ENCODE measurements around the gene TRAPPC12. TPM values are rescaled to one million over a fixed set of nuclear protein-coding genes. Genes with fewer than 3 reads are reported as not detected.

TRAPPC12 gene
- total RNA-seq, 1 experiment from 2014 or later, result 86.0 TPM

DNA sequence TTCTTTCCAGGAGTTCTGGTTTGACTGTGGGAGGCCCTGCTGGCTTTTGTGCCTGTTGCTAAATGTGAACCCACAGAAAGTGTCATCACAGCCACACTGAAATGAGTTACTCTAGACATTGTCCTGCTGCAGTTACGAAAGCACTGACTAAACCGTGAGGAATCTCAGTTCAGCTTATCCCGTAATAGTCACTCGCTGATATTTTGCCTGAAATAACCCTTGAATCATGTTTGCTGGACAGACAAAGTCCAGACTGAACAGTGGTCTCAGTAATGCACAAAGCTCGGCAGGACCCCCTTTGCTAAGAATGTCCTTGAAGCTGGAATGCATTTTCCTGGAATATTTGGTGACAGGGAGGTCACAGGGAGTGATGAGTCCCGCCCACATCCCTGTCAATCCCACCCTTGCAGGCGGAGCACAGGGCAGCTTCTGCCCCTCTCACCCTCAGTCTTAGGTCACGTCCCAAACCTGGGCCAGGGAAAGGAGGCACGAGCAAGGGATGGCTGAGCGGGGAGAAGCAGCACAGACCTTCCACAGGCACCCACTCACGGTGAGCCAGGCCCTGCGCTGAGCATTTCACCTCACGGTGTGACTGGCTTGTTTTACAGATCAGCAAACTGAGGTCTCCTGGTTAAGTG lies 86.5 kb downstream of the TRAPPC12 start:
- no peak for DNase-seq
- no peak overlapping the region for H2AK5ac ChIP-seq (ENCODE audit: insufficient read length, low read length)
- Mint-ChIP-seq H3K9me3 (no peaks in the 10 kb centered on the region), H3K27me3 (ENCODE audit: low read depth) (no peaks in the 10 kb centered on the region), H3K4me1 (peaks cover 15 to 24% of the 10 kb centered on the region in 2 experiments), H3K36me3 (ENCODE audit: insufficient read depth in 1 of 3, low read depth in 3 of 3) (peaks cover 19 to 41% (median 20%) of the 10 kb centered on the region in 3 experiments; a peak in 6 of 7 replicates), H3K4me3 (no peak overlapping the region), H3K27ac (0 out of 7 replicates have a peak overlapping the region, but pooled peaks of 1 of the 3 experiments have one; percentile 11)
- no CpG with 5 or more reads among the region's 13 CpGs for WGBS (ENCODE audit: extremely low coverage, insufficient read length, low lambda C conversion rate)
- no peaks in the 10 kb centered on the region for H3K79me2 ChIP-seq (ENCODE audit: insufficient read depth, low read length)
- H3T11ph ChIP-seq (ENCODE audit: low read length), result no peak overlapping the region
- no peak overlapping the region for H2BK12ac ChIP-seq (ENCODE audit: insufficient read length, low read depth, low read length)
- TF ChIP-seq, protein P1, sequence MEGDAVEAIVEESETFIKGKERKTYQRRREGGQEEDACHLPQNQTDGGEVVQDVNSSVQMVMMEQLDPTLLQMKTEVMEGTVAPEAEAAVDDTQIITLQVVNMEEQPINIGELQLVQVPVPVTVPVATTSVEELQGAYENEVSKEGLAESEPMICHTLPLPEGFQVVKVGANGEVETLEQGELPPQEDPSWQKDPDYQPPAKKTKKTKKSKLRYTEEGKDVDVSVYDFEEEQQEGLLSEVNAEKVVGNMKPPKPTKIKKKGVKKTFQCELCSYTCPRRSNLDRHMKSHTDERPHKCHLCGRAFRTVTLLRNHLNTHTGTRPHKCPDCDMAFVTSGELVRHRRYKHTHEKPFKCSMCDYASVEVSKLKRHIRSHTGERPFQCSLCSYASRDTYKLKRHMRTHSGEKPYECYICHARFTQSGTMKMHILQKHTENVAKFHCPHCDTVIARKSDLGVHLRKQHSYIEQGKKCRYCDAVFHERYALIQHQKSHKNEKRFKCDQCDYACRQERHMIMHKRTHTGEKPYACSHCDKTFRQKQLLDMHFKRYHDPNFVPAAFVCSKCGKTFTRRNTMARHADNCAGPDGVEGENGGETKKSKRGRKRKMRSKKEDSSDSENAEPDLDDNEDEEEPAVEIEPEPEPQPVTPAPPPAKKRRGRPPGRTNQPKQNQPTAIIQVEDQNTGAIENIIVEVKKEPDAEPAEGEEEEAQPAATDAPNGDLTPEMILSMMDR (conservative IDR thresholded peaks at IDR 0.05), result no peak
- no peaks in the 10 kb centered on the region for H3K27me3 ChIP-seq (ENCODE audit: insufficient read depth, low read length)
- H4K91ac ChIP-seq (ENCODE audit: insufficient read length, low read depth, low read length), result no peak overlapping the region
- H4K20me1 ChIP-seq (ENCODE audit: control insufficient read depth, insufficient read depth, insufficient read length), result no peaks in the 10 kb centered on the region
- H3K4me2 ChIP-seq (ENCODE audit: insufficient read depth, insufficient read length, low read length), result no peak overlapping the region
- no peak overlapping the region for H4K5ac ChIP-seq (ENCODE audit: insufficient read length, low read depth, low read length)
- no peak overlapping the region for H3K23ac ChIP-seq (ENCODE audit: insufficient read length, low read depth, low read length)
- no peak overlapping the region for H3K4ac ChIP-seq (ENCODE audit: low read depth, low read length)
- no peak overlapping the region for H4K8ac ChIP-seq (replicated peaks; ENCODE audit: insufficient read length, low read depth, low read length)
- H3K79me1 ChIP-seq (ENCODE audit: insufficient read depth, low read depth, low read length, poor library complexity, severe bottlenecking), result no peaks in the 10 kb centered on the region
- H3K9ac ChIP-seq (ENCODE audit: extremely low read depth, insufficient read length, low read length), result no peak overlapping the region
- H3K9me3 ChIP-seq (ENCODE audit: control insufficient read depth, low read depth, low read length), result no peaks in the 10 kb centered on the region
- H3K4me1 ChIP-seq (ENCODE audit: insufficient read depth, low read length), result no peaks in the 10 kb centered on the region
- H2BK5ac ChIP-seq (ENCODE audit: insufficient read length, low read length), result no peak overlapping the region
- no peak overlapping the region for H2BK120ac ChIP-seq (ENCODE audit: low read depth, low read length, poor library complexity, severe bottlenecking)
- no peak overlapping the region for H2BK20ac ChIP-seq (ENCODE audit: low read depth, low read length, poor library complexity, severe bottlenecking)
- H3K14ac ChIP-seq (ENCODE audit: insufficient read depth, low read length), result no peak overlapping the region
- H3K27ac ChIP-seq (ENCODE audit: insufficient read length, low read depth, low read length), result no peak overlapping the region
- H2BK15ac ChIP-seq (ENCODE audit: low read depth, low read length), result no peak overlapping the region
- H3K23me2 ChIP-seq (ENCODE audit: insufficient read length, low read depth, low read length, poor library complexity, severe bottlenecking), result no peaks in the 10 kb centered on the region
- no peak overlapping the region for H3K18ac ChIP-seq (ENCODE audit: insufficient read length, low read depth, low read length)
- H2AFZ ChIP-seq (ENCODE audit: low read length), result no peak overlapping the region
- H3K56ac ChIP-seq (ENCODE audit: insufficient read length, low read depth, low read length), result no peak overlapping the region

All from H9 (cell line).